Mammary epithelial cell (primary cell): ENCODE measurements around the gene MRPL4.

ENCODE experiments used
- EZH2 ChIP-seq: IDR thresholded peaks from 2 replicates; pipeline ENCODE4 v1.6.1; 2012; ENCODE audit warnings: low read length, inconsistent platforms, borderline replicate concordance
- TF ChIP-seq, protein P1 (sequence below), 2 donors: IDR thresholded peaks in 1 of 2; conservative IDR thresholded peaks in 1 of 2; 2 replicates each; pipeline ENCODE4 v1.5.1; 2011 to 2012; ENCODE audit warnings: inconsistent platforms in 2 of 2, low read length in 2 of 2, mild to moderate bottlenecking in 2 of 2, control low read depth in 1 of 2, low read depth in 1 of 2; ENCODE audit not compliant: insufficient read depth in 1 of 2; ENCODE audit errors: extremely low read depth in 1 of 2

DNA sequence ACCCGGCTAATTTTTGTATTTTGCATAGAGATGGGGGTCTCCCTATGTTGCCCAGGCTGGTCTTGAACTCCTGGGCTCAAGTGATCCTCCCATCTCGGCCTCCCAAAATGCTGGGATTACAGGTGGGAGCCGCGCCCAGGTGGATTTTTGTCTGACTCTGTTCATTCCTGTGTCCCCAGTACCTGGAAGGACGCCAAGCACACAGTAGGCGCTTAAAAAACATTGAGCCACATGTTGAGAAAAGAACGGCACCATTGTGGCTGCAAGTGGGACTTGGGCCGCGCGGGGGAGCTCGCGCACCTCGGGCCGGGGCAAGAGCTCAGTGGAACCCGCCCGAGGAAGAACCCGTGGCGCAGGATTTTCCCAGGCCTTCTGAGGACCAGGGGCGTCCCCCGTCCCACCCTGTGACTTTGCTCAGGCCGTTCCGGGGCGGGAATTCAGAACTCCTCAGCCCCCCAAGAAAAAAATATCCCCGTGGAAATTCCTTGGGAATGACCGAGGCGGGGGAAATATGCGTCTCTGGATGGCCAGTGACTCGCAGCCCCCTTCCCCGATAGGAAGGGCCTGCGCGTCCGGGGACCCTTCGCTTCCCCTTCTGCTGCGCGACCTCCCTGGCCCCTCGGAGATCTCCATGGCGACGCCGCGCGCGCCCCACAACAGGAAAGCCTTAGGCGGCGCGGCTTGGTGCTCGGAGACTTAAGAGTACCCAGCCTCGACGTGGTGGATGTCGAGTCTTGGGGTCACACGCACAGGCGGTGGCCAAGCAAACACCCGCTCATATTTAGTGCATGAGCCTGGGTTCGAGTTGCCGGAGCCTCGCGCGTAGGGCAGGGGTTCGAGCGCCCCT lies 17.5 kb downstream of the MRPL4 start:
- TF ChIP-seq, protein P1, sequence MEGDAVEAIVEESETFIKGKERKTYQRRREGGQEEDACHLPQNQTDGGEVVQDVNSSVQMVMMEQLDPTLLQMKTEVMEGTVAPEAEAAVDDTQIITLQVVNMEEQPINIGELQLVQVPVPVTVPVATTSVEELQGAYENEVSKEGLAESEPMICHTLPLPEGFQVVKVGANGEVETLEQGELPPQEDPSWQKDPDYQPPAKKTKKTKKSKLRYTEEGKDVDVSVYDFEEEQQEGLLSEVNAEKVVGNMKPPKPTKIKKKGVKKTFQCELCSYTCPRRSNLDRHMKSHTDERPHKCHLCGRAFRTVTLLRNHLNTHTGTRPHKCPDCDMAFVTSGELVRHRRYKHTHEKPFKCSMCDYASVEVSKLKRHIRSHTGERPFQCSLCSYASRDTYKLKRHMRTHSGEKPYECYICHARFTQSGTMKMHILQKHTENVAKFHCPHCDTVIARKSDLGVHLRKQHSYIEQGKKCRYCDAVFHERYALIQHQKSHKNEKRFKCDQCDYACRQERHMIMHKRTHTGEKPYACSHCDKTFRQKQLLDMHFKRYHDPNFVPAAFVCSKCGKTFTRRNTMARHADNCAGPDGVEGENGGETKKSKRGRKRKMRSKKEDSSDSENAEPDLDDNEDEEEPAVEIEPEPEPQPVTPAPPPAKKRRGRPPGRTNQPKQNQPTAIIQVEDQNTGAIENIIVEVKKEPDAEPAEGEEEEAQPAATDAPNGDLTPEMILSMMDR (conservative IDR thresholded peaks at IDR 0.05 in 1 of 2, IDR thresholded peaks at IDR 0.05 in 1 of 2; ENCODE audit: extremely low read depth in 1 of 2, insufficient read depth in 1 of 2, low read depth in 1 of 2, low read length in 2 of 2) = peak; percentile 80 to 96
- TF ChIP-seq EZH2 = no peak
